CD14-positive monocyte (primary cell): ENCODE results near the gene FUT8. TPM values are rescaled to one million over a fixed set of nuclear protein-coding genes. Genes with fewer than 3 reads are reported as not detected.

Experiments
- DNase-seq, 3 donors: peaks; one replicate each; pipeline ENCODE4 v3.0.0-alpha.2; 2011 to 2022
- H2AFZ ChIP-seq: 2 replicates; pipeline ENCODE4 v1.6.0; 2012; ENCODE audit warnings: mild to moderate bottlenecking, low read depth, low read length, inconsistent platforms; ENCODE audit not compliant: insufficient read depth, poor library complexity, severe bottlenecking
- H3K27ac ChIP-seq, 2 donors: 1 replicate in 1 of 2; 2 replicates in 1 of 2; pipeline ENCODE4 v1.5.1; 2012 to 2013; ENCODE audit warnings: low read length in 2 of 2, control low read depth in 1 of 2, inconsistent platforms in 1 of 2, low read depth in 1 of 2, mild to moderate bottlenecking in 1 of 2
- H3K27me3 ChIP-seq, 2 donors: one replicate each; pipeline versions ENCODE4 v1.6.0 to v1.6.1; 2011 to 2013; ENCODE audit warnings: low read length in 2 of 2; ENCODE audit not compliant: control insufficient read depth in 2 of 2, insufficient read depth in 2 of 2
- H3K36me3 ChIP-seq, 2 donors: replicated peaks in 1 of 2; 1 replicate in 1 of 2; 2 replicates in 1 of 2; pipeline versions ENCODE4 v1.5.1 to v1.6.1; 2012 to 2013; ENCODE audit warnings: low read length in 2 of 2, control low read depth in 1 of 2, inconsistent platforms in 1 of 2, mild to moderate bottlenecking in 1 of 2; ENCODE audit not compliant: insufficient read depth in 2 of 2, control insufficient read depth in 1 of 2
- H3K4me1 ChIP-seq, 2 donors: 1 replicate in 1 of 2; 2 replicates in 1 of 2; pipeline versions ENCODE4 v1.5.1 to v1.6.1; 2012 to 2013; ENCODE audit warnings: low read length in 2 of 2, control low read depth in 1 of 2, inconsistent platforms in 1 of 2, mild to moderate bottlenecking in 1 of 2, moderate library complexity in 1 of 2; ENCODE audit not compliant: insufficient read depth in 2 of 2, control insufficient read depth in 1 of 2
- H3K4me2 ChIP-seq: replicated peaks from 2 replicates; pipeline ENCODE3; 2012; ENCODE audit warnings: low read length, moderate library complexity, mild to moderate bottlenecking; ENCODE audit not compliant: poor library complexity, severe bottlenecking; ENCODE audit errors: extremely low read depth
- H3K4me3 ChIP-seq, 3 experiments: fragments of 200-600 bp in 1 of 3; sonication (generic) in 1 of 3; replicated peaks in 1 of 3; 1 replicate in 2 of 3; 2 replicates in 1 of 3; pipeline ENCODE4 v1.5.1; 2011 to 2013; ENCODE audit warnings: low read length in 3 of 3, mild to moderate bottlenecking in 3 of 3, control low read depth in 2 of 3, low read depth in 2 of 3, inconsistent platforms in 1 of 3, moderate library complexity in 1 of 3
- H3K79me2 ChIP-seq: 2 replicates; pipeline ENCODE4 v1.6.0; 2012; ENCODE audit warnings: mild to moderate bottlenecking, control low read depth, inconsistent platforms, low read length, moderate library complexity; ENCODE audit not compliant: insufficient read depth
- H3K9ac ChIP-seq: 2 replicates; pipeline ENCODE4 v1.6.0; 2017; ENCODE audit warnings: low read length, mild to moderate bottlenecking; ENCODE audit not compliant: insufficient read depth, poor library complexity, severe bottlenecking
- H3K9me3 ChIP-seq, 2 donors: replicated peaks in 1 of 2; 1 replicate in 1 of 2; 2 replicates in 1 of 2; pipeline versions ENCODE4 v1.5.1 to v1.6.1; 2012 to 2013; ENCODE audit warnings: low read length in 2 of 2, control low read depth in 1 of 2; ENCODE audit not compliant: control insufficient read depth in 1 of 2, insufficient read depth in 1 of 2
- H4K20me1 ChIP-seq: 2 replicates; pipeline ENCODE4 v1.6.0; 2012; ENCODE audit warnings: mild to moderate bottlenecking, low read length, control low read depth, moderate library complexity; ENCODE audit not compliant: insufficient read depth
- H3K27ac Mint-ChIP-seq, 7 donors: one replicate each; pipeline ENCODE4 v1.8.0; 2020; ENCODE audit warnings: mild to moderate bottlenecking in 7 of 7, mixed read lengths in 7 of 7, moderate library complexity in 6 of 7, inconsistent platforms in 2 of 7
- H3K27me3 Mint-ChIP-seq, 3 donors: one replicate each; pipeline ENCODE4 v1.8.0; 2021 to 2022; ENCODE audit warnings: low read depth in 3 of 3, mild to moderate bottlenecking in 3 of 3, mixed read lengths in 3 of 3, moderate library complexity in 3 of 3, inconsistent platforms in 1 of 3
- H3K36me3 Mint-ChIP-seq, 2 donors: one replicate each; pipeline ENCODE4 v1.8.0; 2020; ENCODE audit warnings: mixed read lengths in 2 of 2, inconsistent platforms in 1 of 2, mild to moderate bottlenecking in 1 of 2
- H3K4me1 Mint-ChIP-seq: one replicate; pipeline ENCODE4 v1.8.0; 2020; ENCODE audit warnings: mild to moderate bottlenecking, mixed read lengths
- H3K4me3 Mint-ChIP-seq, 2 donors: one replicate each; pipeline ENCODE4 v1.8.0; 2020; ENCODE audit warnings: mild to moderate bottlenecking in 2 of 2, mixed read lengths in 2 of 2, moderate library complexity in 1 of 2
- H3K9me3 Mint-ChIP-seq, 7 donors: one replicate each; pipeline ENCODE4 v1.8.0; 2020 to 2022; ENCODE audit warnings: mixed read lengths in 7 of 7, mild to moderate bottlenecking in 6 of 7, moderate library complexity in 6 of 7, inconsistent platforms in 2 of 7
- CTCF ChIP-seq: fragments of 200-600 bp; IDR thresholded peaks from one replicate; pipeline ENCODE4 v1.8.0; 2022; ENCODE audit warnings: antibody characterized with exemption, mild to moderate bottlenecking
- WGBS: methylation state at CpG from one replicate; pipeline ENCODE4 v1.1.5; 2013; ENCODE audit warnings: missing lambda C conversion rate; ENCODE audit not compliant: insufficient coverage; 5-methylcytosine and 5-hydroxymethylcytosine counted together
- intact Hi-C, 2 donors: fragments of 100-400 bp; cut with micrococcal nuclease; formaldehyde crosslinking; loops; one replicate each; pipeline versions ENCODE4 v1.15.0 to v1.15.1; 2023
- polyA plus RNA-seq, 3 donors: library from polyadenylated mRNA; depleted of rRNA in 1 of 3; unstranded in 2 of 3; stranded (reverse) in 1 of 3; fragments of 300-500 nt in 2 of 3; fragments of >200 nt in 1 of 3; fragmentation: Illumina TruSeq in 2 of 3; gene quantifications; 1 replicate in 2 of 3; 2 replicates in 1 of 3; pipeline ENCODE4 v1.2.3, GENCODE V29; 2012 to 2021

The FUT8 gene
- polyA plus RNA-seq, 3 donors: 1.6 to 5.1 (median 5.0) TPM

- no peaks in the 10 kb centered on the region for H3K36me3 Mint-ChIP-seq
- Histone ChIP-seq H3K79me2 (no peaks in the 10 kb centered on the region), H3K4me3 (no peak overlapping the region), H3K27me3 (no peaks in the 10 kb centered on the region), H2AFZ (no peak overlapping the region), H3K36me3 (no peaks in the 10 kb centered on the region), H3K9me3 (no peaks in the 10 kb centered on the region), H3K9ac (no peak overlapping the region), H3K4me2 (no peak overlapping the region), H4K20me1 (no peaks in the 10 kb centered on the region), H3K27ac (no peak overlapping the region), H3K4me1 (no peaks in the 10 kb centered on the region)
- no peak for DNase-seq
- H3K9me3 Mint-ChIP-seq: no peaks in the 10 kb centered on the region
- H3K4me1 Mint-ChIP-seq: no peaks in the 10 kb centered on the region
- H3K27ac Mint-ChIP-seq: no peak overlapping the region
- H3K27me3 Mint-ChIP-seq: peaks cover 0 to 1% (median under 1%) of the 10 kb centered on the region in 3 donors
- no peak for TF ChIP-seq CTCF
- H3K4me3 Mint-ChIP-seq: no peak overlapping the region
- 70% methylated on average over 1 of the region's 1 CpG for WGBS
- intact Hi-C loops: no loop called here
Observed at GRCh38 chr14:65783576-65783975, 371.0 kb downstream of the FUT8 start.

GRCh38 chr14:65784574-65784973, 372.0 kb downstream of the FUT8 start:
- Histone ChIP-seq H3K27ac (no peak overlapping the region), H3K4me2 (no peak overlapping the region), H3K9ac (no peak overlapping the region), H4K20me1 (no peaks in the 10 kb centered on the region), H3K4me3 (no peak overlapping the region), H3K36me3 (no peaks in the 10 kb centered on the region), H3K4me1 (no peaks in the 10 kb centered on the region), H3K9me3 (no peaks in the 10 kb centered on the region), H3K27me3 (no peaks in the 10 kb centered on the region), H3K79me2 (no peaks in the 10 kb centered on the region), H2AFZ (no peak overlapping the region)
- H3K9me3 Mint-ChIP-seq: no peaks in the 10 kb centered on the region
- DNase-seq: no peak
- no peaks in the 10 kb centered on the region for H3K36me3 Mint-ChIP-seq
- WGBS: 80% methylated on average over 1 of the region's 2 CpGs
- no peak overlapping the region for H3K4me3 Mint-ChIP-seq
- H3K27ac Mint-ChIP-seq: no peak overlapping the region
- intact Hi-C loops: no loop called here
- peaks cover 0 to 1% (median 0%) of the 10 kb centered on the region in 3 donors for H3K27me3 Mint-ChIP-seq
- H3K4me1 Mint-ChIP-seq: no peaks in the 10 kb centered on the region
- no peak for TF ChIP-seq CTCF
